Right hindlimb (tissue), 1 donor: ENCODE measurements around the gene ABHD10.

ENCODE experiments used
- DNase-seq: peaks from one replicate; pipeline ENCODE4 v3.0.0-alpha.2; 2018

The ABHD10 gene

DNA sequence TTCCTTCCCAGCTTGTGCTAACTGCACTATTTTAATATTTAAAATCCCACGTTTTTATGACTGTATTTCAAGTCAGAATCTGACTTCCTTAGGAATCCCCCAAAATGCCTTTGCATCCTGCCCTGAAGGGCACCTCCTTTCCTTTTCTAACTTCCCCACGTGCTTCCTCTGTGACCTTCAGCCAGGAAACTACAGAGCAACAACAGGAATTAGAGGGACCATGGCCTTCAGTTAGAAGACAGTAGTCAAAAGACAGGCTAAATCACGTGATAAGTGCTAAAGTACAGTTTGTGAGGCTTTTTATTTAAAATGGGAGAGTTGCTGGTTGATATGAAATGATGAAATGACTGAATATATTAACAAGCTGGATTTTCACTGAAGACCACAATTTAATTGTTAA, 11.8 kb upstream of the ABHD10 start:
- DNase-seq = no peak

DNA sequence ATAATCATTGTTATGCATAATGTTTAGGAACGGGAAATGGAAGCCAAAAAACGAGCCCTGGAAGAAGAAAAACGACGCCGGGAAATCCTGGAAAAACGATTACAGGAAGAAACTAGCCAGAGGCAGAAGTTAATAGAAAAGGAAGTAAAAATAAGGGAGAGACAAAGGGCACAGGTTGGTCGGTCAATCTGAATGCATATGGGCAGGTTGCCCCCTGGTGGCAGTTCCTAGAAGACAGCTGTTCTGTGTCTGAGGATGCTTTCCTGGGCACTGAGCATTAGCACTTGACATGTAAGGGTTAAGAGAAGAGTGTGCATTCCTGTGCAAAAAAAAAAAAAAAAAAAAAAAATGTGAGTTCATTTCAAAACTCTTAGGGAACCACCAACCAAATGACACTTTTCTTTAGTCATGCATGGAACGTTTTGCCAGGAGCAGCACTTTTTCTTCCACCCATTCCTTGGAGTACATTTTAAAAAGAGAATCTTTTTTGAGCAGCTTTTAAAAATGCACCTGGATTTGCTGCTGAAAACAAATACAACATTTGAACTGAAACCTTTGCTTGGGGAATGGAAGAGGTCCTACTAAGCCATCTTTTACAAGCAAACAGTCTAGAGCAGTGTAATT, 11.1 kb upstream of the ABHD10 start:
- peak; percentile 84 for DNase-seq

DNA sequence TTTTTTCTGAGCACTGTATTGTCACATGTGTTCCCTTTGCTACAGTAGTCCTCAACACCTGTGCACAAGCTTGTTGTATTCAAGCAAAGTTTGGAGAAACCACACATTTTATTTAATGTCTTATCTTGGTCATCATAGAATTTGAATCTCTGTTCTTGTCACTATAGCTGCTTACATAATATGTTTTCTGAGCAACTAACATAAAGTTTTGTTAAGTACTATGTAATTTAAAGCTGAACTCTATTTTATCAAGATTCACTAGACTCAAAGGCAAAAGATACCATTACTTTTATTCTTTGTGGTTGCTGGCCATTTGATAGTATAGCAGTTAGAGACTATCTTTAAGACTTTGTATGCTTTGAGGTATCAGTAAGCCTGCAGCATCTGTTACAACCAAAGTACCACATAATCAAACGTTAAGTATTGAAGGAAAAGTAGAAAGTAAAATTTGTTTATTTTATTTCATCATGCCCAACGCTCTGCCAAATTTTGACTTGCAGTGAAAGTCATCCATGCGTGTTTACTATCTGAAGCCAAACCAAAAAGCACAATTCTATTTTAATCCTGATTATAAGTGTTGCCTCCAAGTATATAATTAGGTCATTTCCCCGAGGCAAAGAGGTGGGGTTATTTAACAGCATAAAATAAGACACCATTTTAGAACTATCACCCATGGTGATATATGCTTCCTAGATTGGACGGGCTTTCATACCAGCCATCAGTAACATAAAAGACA, 10.3 kb upstream of the ABHD10 start:
- DNase-seq = no peak

DNA sequence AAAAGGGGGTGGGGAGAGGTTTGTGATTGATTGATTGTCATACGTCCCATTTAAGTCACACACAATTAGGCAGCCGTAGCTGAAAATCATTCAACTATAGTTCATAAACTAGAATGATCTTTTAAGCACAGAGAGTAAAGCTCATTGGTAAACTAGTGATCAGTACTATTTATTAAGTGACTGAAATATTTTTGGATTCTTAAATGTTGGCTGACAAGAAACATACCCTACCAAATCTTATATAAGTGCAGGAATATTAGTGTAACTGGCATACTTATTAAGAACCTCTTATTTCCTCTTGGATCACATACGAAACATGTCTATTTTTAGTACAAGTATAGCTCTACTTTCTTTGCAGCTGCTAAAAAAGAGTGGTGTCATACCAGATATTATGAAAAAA, 8.4 kb upstream of the ABHD10 start:
- DNase-seq = no peak

DNA sequence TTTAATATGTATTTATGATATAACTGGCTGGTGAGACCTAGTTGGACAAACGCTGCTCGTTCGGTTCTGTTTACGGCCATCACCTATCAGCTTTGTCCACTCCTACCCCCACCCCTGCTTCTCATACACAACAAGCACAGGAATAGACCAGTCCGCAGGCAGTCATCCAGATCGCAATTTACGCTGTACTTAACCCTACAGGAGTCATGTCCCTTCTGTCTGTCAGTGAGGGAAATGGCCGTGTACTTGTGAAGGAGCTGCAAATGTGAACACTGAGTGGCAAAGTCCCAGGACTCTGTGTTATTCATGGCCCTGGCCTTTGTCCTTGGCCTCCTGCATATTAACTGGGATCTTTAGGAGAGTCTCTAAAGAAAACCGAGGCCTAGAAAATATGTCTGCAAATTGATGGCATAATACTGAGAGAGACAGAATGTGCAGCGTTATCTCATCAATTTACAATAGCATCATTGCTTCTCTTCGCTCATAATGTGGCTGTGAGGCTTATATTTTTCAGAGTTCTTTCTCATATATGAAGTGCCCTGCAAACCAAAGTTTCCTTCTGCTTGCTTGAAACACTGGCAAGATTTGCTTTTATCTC, 7.2 kb upstream of the ABHD10 start:
- DNase-seq = no peak

DNA sequence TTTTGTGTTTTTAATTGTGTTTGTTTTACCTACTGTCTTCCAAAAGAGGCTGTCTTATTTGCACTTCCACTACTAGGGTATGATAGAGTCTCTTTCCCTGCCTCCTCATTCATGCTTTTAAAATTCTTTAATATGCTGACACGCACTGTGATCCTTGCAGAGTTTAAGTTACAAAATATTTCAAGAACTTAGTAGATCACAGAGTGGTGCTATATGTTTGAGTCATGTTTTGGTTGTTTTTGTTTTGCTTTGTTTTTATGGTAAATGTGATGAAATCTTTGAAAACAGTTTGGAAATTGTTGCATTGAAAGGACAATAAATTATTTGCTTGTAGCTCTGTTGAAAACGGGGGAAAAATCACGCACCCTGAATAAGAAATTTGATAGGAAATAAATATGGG, 5.9 kb upstream of the ABHD10 start:
- no peak for DNase-seq

DNA sequence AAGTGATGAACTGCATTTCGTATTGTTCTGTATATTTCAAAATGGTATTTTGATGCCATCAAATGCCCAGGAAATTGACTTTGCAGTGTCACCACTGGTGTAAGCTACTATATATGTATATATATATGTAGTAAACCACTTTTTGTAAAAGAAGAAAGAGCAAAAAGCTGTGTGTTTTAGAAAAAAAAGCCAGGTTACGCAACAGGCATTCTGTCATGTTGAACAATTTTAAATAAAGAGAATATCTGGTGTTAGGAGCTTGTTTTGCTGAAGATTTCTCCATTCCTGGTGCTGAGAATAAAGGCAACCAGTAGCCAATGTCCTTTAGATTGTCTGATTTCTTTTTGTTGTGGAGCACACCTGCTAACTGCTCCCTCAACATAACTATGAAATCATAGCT, 3.7 kb upstream of the ABHD10 start:
- no peak for DNase-seq

DNA sequence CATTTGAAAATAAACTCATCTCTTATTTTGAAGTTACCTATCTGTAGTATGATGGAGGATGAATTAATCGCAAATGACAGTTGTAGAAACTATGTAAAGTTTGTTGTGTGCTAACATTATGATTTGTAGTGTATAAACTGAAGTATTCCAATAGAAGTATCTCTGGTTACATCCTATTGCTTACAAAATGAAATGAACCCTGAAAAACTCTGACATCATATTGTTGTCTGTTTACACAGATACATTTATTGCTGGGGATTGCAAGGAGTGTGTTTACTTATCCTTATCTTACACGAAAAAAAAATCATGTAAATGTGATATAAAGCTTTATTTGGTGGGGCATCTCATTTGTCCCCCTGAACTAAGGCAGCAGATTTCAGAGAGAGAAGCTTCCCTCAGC, 2.6 kb upstream of the ABHD10 start:
- no peak for DNase-seq

DNA sequence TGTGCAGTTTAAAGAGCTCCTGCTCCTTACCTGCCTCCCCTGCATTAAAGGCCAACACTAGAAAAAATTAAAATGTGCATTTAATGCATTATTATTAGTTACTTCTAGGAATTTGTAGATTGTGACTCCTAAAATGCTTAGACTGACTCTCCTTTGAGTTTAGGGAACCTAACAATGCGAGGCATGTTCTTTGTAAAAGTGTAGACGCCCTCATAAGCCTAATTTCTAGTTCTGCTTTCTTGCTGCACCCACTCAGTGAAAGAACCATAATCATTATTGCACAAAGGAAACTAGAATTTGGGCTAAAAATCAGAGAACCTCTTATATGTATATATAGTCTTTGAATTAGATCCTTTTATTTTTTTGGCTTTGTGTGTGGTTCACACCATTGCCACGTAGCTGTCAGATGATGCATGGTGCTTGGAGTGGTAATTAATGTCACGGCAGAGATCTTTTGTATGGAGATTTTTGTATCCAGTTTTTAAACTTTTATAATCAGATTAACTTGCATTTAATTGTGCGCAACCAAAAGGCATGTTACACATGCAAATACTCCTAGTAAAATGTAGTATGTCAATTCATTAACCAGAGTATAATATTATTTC, 710 bp downstream of the ABHD10 start:
- no peak for DNase-seq

DNA sequence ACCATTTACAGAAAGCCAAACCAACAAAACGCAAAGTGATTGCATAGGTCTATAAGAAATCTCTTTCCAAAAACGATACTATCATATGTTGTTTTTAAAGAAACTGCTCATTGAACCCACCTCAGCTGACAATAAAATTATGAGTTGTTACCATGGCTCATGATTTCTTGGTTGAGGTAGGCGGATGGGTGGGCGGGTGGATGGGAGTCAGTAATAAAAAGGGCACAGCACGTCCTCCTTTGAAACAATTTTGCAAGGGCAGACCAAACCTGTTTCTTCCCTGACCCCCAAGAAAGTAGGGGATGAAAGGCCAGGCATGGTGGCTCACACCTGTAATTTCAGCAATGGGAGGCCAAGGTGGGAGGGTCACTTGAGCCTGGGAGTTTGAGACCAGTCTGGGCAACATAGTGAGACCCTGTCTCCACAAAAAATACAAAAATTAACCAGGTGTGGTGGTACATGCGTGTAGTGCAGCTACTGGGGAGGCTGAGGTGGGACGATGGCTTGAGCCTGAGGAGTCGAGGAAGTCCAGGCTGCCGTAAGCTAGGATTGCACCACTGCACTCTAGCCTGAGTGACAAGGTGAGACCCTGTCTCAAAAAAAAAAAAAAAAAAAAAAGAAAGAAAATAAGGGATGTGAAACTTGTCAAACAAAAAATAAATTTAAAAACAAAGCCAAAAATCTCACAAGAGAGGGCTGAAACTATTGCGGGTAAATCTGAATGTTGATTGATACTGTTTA, 2.1 kb downstream of the ABHD10 start:
- no peak for DNase-seq

DNA sequence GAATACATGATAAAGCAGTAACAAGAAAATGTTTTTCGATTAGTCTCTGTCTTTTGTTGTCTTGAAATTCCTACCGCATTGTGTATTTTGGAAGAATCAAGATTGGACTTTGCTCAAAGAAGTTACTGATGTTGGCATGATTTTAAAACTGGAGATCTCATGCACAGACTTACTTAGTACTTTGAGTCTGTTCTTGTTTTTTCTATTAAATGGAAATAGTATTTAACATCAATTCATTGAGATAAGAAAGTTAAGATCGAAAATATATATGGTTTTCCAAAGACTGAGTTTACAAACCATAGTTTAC, 2.6 kb downstream of the ABHD10 start:
- DNase-seq = no peak

DNA sequence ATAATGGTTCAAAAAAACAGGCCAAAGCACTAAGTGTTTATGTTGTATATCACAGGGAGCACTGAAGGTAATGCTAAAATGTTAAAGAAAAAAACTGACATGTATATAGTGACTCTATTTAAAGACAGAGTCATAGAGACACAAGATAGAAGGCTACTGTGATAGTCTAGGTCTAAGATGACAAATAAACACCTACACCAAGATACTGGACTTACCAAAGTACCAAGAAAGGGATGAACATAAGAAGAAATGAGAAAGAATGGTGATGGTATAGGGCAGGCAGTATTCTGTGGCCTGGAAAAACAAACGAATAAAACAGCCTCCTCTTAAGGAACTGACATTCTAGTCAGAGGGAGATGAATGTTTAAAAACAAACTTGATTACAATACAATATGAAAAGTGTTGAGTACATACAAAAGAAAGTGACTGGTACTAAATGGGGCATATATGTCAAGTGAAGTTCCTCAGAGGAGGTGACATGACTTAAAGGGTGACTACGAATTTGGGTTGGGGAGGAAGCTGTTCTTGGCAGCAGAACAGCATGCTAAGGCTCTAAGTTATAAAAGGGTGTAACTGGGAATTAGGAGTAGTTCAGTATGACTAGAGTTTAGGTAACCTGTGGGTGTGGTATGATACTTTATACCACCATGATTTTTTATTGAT, 5.9 kb downstream of the ABHD10 start:
- DNase-seq = no peak

DNA sequence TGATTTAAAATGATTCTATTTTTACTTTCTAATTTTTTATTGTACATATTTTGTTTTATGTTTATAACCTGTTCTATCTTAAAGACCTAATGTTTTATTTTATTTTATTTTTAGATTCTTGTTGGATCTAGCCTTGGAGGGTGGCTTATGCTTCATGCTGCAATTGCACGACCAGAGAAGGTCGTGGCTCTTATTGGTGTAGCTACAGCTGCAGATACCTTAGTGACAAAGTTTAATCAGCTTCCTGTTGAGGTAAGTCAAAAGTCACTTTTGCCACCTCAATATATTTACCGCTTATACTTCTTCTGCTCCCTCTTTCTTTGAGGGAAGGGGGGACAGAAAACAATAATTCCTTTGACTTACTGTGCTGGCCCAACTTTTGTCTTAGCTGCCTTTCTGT, 8.0 kb downstream of the ABHD10 start:
- DNase-seq = no peak

DNA sequence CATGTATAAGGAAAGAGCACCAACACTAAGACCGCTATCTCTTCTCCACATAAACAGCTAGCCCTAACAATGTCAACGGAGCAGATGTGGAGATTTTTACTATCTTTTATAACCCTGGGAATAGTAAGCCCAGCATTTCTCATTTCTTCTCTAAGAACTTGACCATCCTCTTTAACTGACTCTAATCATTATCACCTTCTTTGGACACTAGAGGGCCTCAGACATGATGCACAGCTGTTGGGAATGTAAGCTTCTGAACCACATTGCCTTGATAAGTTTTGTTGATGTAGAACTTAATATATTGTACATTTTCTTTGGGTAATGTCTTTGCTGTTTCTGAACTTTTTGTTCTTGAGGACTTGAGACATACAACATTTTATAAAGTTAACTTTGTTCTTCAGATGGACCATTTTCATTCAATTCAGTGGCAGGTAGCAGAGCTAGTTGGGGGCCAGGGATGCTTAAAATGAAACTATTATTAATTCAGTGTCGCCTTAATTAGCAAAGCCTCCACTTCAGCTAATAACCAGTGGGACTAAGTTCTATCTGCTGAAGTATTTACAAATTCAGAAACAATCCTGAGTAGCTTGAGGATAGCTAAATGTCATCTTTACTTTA, 10.3 kb downstream of the ABHD10 start:
- DNase-seq = no peak

DNA sequence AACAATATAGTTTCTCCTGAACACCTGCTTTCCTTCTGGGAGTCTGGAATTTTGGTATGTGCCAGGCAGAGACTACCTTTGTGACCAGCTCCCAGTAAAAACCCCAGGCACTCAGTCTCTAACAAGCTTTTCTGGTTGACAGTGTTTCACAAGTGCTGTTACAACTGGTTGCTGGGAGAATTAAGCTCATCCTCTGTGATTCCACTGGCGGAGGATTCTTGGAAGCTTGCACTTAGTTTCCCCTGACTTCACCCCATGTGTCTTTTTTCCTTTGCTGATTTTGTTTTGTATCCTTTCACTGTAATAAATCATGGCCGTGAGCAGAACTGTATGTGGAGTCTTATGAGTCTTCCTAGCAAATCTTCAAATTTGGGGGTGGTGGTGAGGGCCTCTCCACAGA, 14.2 kb downstream of the ABHD10 start:
- DNase-seq = no peak

DNA sequence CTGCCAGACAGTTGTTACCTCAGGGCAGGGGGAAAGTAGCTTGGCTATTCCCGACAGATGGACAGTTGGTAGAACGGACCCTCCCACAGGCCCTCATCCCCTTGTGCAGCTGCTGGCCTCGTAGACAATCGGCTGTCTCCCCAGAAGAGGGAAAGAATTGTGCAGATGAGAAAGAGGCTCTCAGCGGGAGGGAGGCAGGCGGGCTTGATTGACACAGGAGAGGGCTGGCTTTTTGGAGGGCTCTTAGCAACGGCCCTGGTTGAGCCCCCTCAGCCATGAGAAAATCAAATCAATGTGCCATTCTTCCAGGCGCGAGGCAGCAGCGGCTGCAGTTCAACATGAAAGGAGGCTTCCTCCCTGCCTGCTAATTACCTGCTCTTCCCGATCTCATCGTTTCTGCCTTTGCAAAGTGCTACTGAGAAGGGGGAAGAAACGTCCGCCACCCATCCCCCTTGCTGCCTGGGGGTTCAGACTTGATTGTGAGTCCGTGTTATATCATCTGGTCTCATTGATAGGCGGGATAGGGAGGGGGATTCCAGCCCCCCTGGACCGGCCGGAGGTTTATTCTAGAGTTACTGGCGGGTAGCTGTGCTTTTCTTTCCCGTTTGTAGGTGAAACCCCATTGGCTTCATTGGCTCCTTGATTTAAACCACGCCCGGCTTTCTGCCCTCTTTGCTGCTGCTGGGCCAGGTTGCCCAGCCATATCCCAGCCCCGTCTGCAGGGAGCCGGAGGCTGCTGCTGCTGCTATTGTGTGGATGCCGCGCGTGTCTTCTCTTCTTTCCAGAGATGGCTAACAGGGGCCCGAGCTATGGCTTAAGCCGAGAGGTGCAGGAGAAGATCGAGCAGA, 20.0 kb downstream of the ABHD10 start, which contains the start of gene TAGLN3:
TAGLN3 (plus strand) TSS at position 287 of the 848 bp plus-strand sequence; CDS start at position 788, 501 bp downstream.
- peak; percentile 69 for DNase-seq

DNA sequence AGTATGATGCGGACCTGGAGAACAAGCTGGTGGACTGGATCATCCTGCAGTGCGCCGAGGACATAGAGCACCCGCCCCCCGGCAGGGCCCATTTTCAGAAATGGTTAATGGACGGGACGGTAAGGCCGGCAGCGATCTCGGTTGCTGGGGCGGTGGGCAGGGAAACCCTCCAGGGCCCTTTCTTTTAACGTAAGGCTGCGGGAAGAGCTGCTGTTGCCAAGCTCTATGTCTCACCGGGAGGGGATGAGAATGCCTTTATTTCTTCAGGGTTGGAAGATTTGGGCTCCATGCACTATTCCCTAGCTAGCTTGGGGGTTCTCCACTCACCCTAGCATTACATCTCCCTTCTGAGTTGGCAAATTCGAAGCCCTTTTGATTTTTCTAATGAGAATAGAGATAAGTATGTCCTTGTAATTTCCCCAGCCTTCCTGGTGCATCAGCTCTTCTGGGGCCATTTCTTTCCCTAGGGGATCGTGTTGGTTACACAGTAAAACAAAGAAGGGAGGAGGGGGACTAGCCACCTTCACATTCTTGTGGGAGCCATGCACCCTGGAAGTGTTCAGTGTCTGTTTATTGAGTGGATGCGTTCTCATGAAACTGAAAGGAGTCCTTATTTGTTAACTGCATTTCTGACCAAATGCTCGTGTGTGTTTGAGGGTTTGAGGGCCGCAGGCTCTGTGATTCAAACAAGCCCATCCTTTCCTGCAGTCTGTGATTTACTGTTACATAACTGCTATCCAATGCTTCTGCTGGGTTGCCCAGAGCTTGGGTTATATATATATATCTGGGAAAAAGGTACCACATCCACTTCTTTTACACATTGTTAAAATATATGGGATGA, 20.9 kb downstream of the ABHD10 start:
- DNase-seq = no peak

DNA sequence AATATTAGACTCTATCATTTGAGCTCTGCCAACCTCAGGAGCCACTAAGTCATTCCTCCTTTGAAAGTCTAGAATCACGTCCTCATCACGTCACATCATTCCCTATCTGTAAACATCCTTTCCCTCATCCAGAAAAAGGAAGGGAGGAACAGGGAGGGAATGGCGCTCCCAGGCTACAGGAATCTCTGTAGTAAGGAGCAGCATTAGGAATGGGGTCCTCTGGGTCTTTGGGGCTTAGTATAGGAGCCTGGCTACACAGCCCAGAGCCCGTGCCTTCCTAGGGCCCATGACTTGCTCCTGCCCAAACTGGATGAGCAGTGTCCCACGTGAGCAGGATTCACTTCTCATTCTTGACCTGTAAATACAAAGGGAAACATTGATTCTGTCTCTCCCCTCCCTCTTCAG, 21.5 kb downstream of the ABHD10 start:
- DNase-seq = no peak

DNA sequence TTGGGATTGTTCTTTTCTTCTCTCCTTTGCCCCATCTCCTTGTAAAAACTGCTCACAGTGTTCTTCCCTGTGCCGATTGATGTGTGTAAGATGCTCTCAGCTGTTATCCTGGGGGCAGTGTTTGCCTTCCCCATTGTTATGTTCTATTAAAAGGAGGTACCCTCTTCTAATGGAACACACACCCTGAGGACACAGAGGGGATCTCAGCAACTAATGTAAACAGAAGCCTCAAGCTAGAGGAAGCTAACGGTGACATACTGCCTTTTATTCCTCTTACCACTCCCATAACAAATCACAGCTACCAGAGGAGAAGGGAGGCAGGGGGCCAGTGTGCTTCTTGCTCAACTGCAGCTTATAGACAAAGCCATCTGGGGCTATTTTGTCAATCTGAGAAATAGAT, 22.1 kb downstream of the ABHD10 start:
- DNase-seq = no peak

DNA sequence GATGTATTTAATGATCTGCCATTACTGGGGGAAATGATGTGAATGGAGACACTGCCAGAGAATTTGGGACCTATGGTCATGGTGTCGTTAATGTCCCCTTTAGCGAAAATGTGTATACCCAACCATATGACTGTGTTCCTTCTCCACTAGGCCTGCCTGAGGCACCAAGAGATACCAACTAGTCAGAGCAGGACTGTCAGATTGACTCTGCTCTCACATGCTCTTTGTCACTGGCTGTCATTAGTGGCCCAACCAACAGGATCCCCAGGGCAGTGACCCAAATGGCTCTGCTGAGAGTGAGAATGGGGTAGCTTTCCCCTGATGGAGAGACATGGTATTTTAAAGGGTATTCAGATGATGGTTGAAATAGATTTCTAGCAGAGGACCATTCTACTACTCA, 22.7 kb downstream of the ABHD10 start:
- DNase-seq = no peak
